Skin of body (tissue), 2 donors: ENCODE results near the gene RBM15B. TPM values are rescaled to one million over a fixed set of nuclear protein-coding genes. Genes with fewer than 3 reads are reported as not detected.

Source experiments
- DNase-seq: peaks from one replicate; lab custom pipeline; 2025; lab: John Stamatoyannopoulos, UW
- total RNA-seq: library from RNA; depleted of rRNA; stranded (reverse); fragments of >200 nt; gene quantifications from one replicate; pipeline ENCODE4 v1.2.3, GENCODE V29; 2014

RBM15B gene
- total RNA-seq, 1 donor from 2014 or later: 16.5 TPM

DNA sequence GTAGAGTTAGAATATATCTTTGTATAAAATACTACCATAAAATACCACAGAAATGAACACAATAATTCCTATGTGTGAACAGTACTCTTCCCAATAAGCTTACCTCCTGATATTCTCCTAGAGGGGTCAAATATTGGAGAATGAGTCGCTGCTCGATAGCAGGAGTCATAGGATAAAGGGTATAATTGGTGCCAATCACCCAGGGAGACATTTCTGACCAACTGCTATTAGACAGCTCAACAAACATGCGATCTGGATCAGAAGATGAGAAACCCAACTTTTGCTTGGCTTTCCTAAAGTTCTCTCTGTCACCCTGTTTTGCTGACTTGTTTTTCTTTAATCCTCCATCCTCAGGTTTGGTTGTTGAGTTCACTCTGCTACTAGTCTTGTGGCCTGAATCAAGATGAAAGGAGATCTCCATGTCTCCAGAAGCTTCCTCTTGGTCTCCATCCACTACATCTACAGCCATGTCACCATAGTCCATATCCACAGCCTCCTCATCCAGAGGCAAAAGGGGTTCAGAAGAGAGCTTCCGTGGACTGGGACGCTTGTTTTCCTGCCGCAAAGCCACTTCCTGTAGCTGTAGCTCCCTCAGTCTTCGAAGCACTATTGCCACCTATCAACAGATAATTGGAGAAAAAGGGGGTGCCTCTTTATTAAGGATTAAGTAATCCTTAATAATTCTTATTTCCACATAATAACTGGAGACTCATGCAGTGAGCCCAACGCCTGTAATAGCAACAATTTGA is 50.4 kb downstream of the RBM15B start:
- DNase-seq: no peak

DNA sequence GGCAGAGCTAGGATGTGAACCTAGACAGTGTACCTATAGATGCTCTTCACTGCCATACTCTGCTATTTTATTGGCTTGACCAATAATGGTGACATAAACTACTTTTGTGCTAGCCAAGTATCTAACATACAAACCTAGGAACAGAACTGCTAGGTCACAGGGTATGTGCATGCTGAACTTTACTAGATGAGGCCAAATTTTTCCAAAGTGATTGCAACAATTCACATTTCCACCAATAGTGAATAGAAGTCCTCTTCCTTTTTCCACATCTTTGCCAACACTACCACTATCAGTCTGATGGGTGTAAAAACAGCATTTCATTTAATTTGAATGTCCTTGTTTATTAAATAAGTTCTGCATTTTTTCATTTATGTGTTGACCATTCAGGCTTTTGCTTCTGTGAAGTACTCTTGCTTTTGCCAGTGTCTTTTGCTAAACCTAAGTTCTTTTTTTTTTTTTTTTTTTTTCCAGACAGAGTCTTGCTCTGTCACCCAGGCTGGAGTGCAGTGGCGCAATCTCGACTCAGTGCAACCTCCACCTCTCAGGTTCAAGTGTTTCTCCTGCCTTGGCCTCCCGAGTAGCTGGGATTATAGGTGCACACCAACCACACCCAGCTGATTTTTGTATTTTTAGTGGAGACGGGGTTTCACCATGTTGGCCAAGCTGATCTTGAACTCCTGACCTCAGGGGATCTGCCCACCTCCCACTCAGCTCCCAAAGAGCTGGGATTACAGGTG is 54.6 kb downstream of the RBM15B start:
- DNase-seq: no peak

Other genes starting within 250 kb of the RBM15B start
- 32.2 TPM for gene MANF, start 6.0 kb upstream of the RBM15B start, total RNA-seq
- gene DCAF1, start 108.7 kb downstream of the RBM15B start, total RNA-seq: 17.1 TPM
- gene RAD54L2, start 147.4 kb downstream of the RBM15B start, total RNA-seq: 18.7 TPM